Measurements from ENCODE around the gene PBRM1. TPM values are rescaled to one million over a fixed set of nuclear protein-coding genes. Genes with fewer than 3 reads are reported as not detected.

Gene PBRM1
- total and polyA plus RNA-seq, 2 of the 13 experiments (the other 11 are each of a cell fraction or from before 2014, with no cell fraction given) = 10.9 to 33.2 TPM

DNA sequence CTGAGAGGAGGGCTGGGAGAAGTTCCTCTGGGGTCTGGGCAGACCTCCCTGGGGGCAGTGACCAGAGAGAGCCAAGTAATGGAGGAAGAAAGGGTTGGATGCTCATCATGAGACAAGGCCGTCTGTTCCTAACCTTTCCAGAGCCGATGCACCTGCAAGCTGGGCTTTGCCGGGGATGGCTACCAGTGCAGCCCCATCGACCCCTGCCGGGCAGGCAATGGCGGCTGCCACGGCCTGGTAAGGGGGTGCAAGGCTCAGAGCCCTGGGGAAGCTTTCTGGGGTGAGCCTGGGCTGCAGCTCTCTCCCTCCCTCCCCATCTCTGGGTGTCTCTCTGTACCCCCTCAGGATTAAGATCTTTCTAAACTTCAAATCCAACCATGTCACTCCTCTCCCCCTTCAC lies 174.2 kb downstream of the PBRM1 start:
- ChIA-PET POLR2A (interaction anchor here (1.3 kb wide), 1 partner anchor 12 kb away, joined by 3 read pairs; no protein-coding TSS in a partner anchor), CTCF (ENCODE audit: low intra/inter-chr PET ratio, low total read pairs) (no interaction called here)
- no peak overlapping the region for H3K27ac ChIP-seq (ENCODE audit: extremely low read length, insufficient read depth, low read length)
- FAIRE-seq (no peak), ATAC-seq (no peak), DNase-seq (ENCODE audit: low spot score) (no peak)
- no peaks in the 10 kb centered on the region for H4K20me1 ChIP-seq (ENCODE audit: insufficient read depth, low read length)
- H3K9ac ChIP-seq (ENCODE audit: insufficient read depth, low read depth, low read length) = no peak overlapping the region
- intact Hi-C loops (cut with micrococcal nuclease; ENCODE audit: unreplicated experiment) = no loop called here
- H3K27me3 ChIP-seq (ENCODE audit: control insufficient read depth in 1 of 2, insufficient read depth in 2 of 2, low read length in 2 of 2) = peaks cover 20 to 73% of the 10 kb centered on the region in 2 experiments
- TF ChIP-seq, protein P1, sequence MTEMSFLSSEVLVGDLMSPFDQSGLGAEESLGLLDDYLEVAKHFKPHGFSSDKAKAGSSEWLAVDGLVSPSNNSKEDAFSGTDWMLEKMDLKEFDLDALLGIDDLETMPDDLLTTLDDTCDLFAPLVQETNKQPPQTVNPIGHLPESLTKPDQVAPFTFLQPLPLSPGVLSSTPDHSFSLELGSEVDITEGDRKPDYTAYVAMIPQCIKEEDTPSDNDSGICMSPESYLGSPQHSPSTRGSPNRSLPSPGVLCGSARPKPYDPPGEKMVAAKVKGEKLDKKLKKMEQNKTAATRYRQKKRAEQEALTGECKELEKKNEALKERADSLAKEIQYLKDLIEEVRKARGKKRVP (CRISPR knock-in tag; IDR thresholded peaks at IDR 0.05) = no peak
- no peak for TF ChIP-seq ZFP82 (CRISPR knock-in tag; IDR thresholded peaks at IDR 0.05; ENCODE audit: borderline replicate concordance)
- TF ChIP-seq ZZZ3 (CRISPR knock-in tag; IDR thresholded peaks at IDR 0.05; ENCODE audit: borderline replicate concordance) = no peak
- TF ChIP-seq CENPT (CRISPR knock-in tag; IDR thresholded peaks at IDR 0.05; ENCODE audit: low read depth) = no peak
- no peak for TF ChIP-seq PHF20 (CRISPR knock-in tag; IDR thresholded peaks at IDR 0.05)
- no peak for TF ChIP-seq ZNF335 (CRISPR knock-in tag; IDR thresholded peaks at IDR 0.05)
- no peak for TF ChIP-seq FOXC1 (CRISPR knock-in tag; IDR thresholded peaks at IDR 0.05; ENCODE audit: borderline replicate concordance)
- TF ChIP-seq ZMYM3 (CRISPR knock-in tag; IDR thresholded peaks at IDR 0.05) = no peak
- TF ChIP-seq ZNF20 (CRISPR knock-in tag; IDR thresholded peaks at IDR 0.05) = no peak
- no peaks in the 10 kb centered on the region for H3K36me3 ChIP-seq (replicated peaks in 1 of 2; ENCODE audit: control insufficient read depth in 1 of 2, insufficient read depth in 2 of 2, low read length in 2 of 2)
- in situ Hi-C loops (cut with HindIII; ENCODE audit: extremely low pct_ligation_motif_present, low pct_unique_long_range_greater_than_20kb) = no loop called here
- H3K4me2 ChIP-seq (ENCODE audit: low read depth, low read length) = no peak overlapping the region
- BruUV-seq (replicated peaks) = no TSS peak
- peaks cover 27% of the 10 kb centered on the region for H3K4me1 ChIP-seq (ENCODE audit: insufficient read depth, low read length)
- no peak overlapping the region for H2AFZ ChIP-seq (ENCODE audit: low read length)
- H3K79me2 ChIP-seq (ENCODE audit: insufficient read depth, low read length) = no peaks in the 10 kb centered on the region
- 28% methylated on average over 2 of the region's 7 CpGs for WGBS (ENCODE audit: low lambda C conversion rate)
- H3K4me3 ChIP-seq (replicated peaks in 1 of 3; ENCODE audit: insufficient read depth in 1 of 3, low read depth in 2 of 3, low read length in 3 of 3) = no peak overlapping the region
- H3K9me3 ChIP-seq (ENCODE audit: low read length) = no peaks in the 10 kb centered on the region
